NCI-H510A treated with DMSO at 0.1 percent for 48 hours (cell line): Measurements from ENCODE around the gene MSRB3.
"Not testable (repeated sequence)": the region's sequence is repeated elsewhere in the genome, so short reads cannot be mapped to it uniquely, and the experiment has no call there.

ENCODE experiments used
- DNase-seq: peaks from one replicate; lab custom pipeline; 2025; lab: John Stamatoyannopoulos, UW

The MSRB3 gene

DNA sequence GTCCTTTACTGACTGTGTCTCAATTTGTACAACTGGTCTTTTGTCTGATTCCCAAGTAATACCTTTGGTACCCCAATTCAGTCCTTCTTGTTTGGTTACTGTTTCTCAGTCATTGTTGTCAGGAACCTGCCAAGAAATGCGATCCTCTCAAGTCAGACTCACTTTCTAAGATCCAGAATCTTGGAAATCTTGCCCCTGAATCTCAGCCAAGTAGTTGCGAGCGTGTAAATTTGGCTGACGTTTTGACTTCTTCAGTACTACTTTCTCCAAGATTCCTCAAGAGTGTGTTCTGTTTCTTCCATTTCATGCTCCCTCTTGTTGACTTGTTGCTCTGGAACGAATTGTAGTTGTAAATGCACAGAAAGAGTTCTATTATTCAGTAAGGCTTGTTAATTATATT is 114.0 kb downstream of the MSRB3 start:
- DNase-seq: no peak

DNA sequence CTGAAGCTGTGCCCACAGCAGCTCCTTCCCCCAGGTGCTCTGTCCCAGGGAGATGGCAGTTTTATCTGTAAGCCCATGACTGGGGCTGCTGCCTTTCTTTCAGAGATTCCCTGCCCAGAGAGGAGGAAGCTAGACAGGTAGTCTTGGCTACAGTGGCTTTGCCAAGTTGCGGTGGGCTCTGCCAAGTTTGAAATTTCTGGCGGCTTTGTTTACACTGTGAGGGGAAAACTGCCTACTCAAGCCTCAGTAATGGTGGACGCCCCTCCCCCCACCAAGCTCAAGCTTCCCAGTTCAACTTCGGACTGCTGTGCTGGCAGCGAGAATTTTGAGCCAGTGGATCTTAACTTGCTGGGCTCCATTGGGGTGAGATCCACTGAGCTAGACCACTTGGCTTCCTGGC is 124.7 kb downstream of the MSRB3 start:
- no peak for DNase-seq

DNA sequence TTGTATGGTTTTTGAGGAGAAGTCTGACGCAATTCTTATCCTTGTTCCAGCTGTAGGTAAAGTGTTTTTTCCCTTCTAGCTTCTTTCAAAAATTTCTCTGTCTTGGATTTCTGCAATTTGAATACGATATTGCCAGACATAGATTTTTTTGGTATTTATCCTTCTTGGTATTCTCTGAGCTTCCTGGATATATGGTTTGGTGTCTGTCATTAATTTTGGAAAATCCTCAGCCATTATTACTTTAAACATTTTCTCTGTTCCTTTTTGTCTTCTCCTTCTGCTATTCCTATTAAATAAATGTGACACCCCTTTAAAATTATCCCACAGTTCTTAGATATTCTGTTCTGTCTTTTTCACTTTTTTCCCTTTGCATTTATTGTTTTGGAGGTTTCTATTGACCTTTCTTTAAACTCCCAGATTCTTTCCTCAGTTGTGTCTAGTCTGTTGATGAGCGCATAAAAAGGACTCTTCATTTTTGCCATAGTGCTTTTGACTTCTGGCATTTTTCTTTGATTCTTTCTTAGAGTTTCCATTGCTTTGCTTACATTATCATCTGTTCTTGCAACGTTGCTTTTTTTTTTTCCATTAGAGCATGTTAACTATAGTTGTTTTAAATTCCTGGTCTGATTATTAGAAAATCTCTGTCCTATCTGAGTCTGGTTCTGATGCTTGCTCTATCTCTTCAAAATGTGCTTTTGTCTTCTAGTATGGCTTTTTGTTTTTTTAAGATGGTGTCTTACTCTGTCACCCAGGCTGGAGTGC is 129.1 kb downstream of the MSRB3 start:
- no peak for DNase-seq

DNA sequence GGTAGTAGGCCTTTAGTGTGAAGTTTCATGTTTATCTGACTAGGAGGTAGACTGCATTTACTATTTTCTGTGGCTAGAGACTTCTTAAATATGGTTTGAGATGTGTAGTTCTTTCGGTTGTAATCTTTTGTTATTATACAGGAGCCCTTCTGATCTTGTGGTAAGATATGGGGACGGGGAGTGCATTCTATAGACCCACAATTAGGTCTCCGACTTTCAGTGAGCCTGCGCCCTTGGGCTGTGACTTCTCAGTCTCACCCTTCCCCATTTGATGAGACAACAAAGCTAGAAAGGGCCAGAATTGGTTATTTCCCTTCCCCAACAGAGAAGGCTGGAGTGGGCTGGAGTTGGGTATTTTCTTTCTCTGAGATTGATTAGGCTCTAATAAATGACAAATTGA is 130.0 kb downstream of the MSRB3 start:
- DNase-seq: no peak

DNA sequence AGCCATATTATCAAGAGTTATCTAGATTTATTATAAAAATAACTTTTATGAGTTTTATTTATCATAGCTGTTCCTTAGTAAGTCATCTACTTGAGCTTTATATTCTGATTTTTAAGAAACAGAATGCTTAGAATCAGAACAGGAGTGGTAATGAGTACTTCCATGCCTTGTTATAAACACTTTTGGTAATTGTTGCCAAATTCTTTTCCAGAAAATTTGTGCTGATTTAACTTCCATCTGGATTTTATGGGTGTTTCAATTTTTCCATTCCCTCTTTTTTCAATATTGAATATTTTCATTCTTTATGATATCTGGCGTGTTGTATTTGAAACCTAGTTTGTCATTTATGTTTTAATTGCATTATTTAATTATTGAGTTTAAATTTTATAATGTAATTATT is 131.2 kb downstream of the MSRB3 start:
- DNase-seq: no peak

DNA sequence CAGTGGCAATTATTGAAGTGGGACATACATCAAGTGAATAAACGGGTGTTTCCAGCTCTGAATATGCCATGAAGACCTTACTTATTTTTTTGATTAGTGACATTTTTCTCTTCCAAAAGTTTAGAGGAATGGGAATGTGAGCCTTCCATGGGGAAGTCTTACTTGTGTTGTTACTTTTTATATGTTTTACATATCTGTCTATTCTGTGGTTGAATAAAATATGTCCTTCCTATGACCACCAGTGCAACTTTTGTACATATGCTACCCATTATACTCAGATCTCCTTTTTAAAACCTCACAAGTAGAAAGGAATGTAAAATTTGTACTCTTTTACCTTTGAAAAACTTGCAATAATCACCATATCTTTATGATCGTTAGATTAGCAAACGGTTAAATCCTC is 132.7 kb downstream of the MSRB3 start:
- DNase-seq: no peak

DNA sequence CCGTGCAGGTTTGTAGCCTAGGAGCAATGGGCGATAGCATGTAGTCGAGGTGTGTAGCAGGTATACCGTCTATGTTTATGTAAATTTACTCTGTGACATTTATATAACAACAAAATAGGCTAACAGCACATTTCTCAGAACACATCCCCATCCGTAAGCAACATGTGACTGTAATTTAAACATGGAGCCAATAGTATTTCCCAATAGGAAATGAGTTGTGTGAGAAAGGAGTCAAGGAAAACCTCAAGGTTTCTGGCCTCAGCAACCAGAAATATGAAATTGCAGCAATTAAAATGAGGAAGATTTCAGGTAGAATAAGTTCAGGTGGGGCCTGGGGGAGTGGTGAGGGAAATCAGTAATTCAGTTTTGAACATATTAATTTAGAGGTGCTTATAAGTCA is 136.0 kb downstream of the MSRB3 start:
- DNase-seq: no peak

DNA sequence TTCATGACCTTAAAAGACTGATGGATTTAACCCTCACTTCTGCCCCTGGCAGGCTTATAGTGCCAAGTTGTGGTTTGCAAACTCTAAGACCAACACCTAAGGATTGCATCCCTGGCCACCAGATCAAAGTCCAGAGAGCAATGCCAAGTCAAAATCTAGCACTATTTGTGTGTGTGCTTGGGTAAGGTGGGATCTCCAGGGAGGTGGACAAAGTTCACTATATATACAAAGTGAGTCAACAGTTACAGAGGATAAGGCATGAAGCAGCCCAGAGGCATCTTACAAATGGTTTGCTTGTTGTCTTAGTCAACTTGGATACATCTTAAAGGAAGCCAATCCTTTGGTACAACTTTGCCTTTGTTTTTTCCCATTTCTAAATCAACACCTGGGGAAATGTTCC is 137.3 kb downstream of the MSRB3 start:
- DNase-seq: no peak

DNA sequence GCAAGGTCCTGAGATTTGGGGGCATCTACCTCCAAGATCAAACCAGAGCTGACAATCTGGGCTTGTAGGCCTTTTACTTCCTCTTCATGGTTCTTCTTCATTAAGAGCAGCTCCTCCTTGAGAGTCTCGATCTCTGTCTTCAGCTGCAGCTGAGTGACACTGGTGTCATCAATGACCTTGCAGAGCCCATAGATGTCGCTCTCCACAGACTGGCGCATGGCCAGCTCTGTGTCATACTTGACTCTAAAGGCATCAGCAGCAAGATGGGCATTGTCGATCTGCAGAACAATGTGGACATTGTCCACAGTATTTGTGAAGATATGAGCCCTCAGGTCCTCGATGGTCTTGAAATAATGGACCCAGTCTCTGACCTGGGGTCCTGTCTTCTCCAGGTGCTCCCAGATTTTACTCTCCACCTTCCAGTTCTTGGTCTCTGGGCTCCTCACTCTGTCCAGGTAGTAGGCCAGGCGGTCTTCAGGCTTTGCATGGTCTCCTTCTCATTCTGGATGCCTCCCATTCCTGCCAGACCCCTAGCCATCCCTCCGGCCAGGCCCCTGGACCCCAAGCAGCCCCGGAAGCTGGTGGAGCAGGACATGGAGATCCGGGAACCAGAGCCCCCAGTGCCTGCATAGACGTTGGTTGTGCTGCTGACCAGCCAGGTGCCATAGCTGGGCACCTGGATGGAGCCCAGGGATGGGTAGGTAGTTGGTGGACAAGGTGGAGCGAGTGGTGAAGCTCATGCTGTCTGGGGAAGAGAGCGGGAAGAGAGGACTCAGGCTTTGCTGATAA is 141.0 kb downstream of the MSRB3 start:
- DNase-seq: no peak

DNA sequence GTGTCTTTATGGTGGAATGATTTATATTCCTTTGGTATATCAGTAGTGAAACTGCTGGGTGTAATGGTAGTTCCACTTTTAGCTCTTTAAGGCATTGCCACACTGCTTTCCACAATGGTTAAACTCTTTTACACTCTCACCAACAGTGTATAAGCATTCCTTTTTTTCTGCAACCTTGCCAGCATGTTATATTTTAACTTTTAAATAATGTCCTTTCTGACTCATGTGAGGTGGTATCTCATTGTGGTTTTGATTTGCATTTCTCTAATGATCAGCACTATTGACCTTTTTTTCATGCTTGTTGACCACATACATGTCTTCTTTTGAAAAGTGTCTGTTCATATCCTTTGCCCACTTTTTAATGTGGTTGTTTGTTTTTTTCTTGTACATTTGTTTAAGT is 142.5 kb downstream of the MSRB3 start:
- DNase-seq: no peak

DNA sequence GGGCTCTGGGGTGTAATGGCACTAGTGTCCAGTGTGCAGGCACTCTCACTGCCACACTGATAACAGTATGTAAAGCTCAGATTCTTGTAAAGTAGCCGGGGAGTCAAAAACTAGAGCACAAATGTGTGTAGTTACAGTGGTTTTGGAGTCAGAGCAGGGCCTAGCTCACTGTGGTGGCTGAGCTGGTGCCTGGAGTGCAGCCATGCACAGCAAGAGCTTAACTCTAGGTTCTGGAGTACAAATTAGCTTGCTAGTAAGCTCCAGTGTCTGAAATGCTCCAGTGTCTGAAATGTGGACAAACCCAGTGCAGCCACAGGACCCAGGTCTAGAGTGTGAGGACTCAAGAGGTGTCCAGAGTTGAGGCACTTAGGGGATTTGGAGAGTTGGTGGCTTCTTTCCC is 149.2 kb downstream of the MSRB3 start:
- DNase-seq: no peak

DNA sequence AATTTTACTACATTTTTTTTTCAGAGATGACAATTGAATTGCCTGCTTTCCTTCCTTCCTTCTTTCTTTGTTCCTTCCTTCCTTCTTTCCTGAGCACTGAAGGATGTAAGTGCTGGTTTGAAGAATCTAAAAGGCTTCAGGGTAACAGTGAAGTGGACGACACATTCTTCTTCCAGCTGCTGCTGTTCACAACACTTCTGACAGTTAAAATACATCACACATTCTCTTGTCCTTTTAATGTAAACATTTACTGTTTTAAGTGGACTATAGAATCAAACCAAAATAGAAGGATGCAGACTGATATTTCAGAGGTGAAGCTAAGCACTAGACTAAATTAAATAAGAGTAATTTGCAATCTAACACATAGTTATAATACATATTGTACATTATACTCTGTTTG is 151.5 kb downstream of the MSRB3 start:
- no peak for DNase-seq

DNA sequence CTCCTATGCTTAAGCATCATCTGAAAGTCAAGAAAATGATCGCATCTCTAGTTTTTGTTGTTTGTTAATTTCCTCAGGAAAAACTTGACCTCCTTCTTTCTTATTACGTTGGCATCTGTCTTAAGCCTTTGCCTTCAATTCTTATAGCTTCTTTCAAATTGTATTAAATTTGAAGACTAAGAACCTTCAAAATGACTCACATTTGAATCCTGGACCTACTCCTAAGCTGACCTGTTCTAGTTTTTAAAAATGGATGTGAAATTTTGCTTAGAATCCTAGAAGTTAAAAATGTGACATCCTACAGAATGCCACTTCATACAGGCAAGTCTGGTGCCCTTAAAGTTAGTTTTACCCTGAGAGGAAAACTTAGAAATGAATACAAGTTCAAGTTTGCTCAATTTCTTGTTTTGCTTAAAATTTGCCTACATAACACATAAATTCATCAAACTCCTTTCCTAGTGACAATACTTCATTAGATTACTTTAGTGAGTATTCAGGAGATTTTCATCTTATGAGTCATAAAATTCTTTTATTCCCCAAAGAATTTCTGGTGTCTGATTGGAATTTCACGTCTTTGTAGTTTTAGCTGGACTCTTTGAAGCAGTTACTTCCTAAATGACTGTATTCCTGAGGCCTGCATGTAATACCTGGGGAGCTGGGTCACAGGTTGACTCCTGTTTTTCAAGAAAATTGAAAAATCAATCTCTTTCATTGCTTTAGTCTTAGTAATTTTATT is 152.3 kb downstream of the MSRB3 start:
- no peak for DNase-seq

DNA sequence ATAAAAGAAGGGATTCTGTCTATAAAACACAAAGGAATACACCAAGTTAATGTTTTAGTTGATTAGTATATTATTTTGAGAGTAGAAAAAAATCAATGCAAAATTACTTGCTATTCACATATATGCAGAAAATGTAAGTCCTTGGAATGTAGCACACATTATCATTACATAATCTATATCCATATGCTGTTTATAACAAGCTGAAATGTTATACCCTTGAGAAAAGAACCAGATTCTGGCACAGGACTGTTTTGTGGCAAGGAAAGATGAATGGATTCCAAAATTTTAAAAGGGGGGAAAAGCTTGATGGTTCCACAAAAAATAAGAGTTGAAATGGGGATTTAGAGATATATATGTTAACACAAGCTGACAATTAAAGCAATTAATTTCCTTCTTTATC is 153.6 kb downstream of the MSRB3 start:
- DNase-seq: no peak

DNA sequence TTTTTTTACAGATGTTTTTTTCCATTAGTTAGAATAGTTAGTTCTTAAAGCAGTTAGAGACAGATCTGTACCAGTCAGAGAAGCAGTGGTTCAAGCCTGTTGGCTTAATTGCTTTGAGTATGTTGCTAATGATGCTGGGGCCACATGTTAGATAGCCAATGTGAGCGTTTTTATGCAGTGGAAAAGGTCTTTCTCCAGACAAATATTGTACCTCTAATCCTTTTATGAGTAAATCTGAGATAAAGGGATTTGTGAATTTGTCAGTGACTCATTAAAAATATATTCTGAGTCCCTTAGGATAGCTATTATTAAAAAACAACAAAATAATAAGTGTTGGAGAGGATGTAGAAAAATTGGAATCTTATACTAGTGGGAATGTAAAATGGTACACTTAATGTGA is 154.2 kb downstream of the MSRB3 start:
- no peak for DNase-seq

DNA sequence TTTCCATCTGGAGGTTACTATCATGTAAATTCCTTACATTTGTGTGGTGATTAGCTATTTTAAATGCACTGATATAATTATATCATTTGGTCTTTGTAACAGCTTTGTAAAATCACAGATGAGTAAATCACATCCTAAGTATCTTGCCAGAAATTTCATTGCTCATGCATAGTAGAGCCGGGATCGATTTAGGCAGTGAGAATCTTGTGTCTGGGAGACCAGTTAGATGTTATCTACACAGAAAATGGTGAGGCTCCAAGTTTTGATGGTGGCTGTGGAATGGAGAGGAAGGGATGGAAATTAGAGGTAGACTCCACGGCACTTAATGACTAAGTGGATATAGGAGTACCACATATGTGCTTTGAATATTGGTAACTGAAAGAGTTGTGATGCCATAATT is 156.3 kb downstream of the MSRB3 start:
- no peak for DNase-seq

DNA sequence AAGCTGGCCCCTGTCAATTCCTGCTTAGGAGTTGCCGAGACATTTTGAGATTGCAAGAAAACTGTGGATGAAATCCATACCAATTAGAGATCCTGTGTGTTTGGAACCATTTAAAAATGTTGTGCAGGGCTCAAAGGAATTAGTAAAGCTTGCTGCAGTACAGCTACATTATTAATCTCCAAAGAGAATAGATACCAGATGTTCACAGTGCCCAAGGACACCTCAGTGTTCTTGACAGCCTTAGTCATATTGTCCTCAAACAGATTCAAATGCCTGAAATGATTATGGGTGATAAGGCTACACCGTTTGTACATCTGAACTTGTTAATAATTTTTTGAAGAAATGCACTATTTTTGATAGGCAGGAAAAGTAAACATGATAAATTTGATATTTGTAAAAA is 164.6 kb downstream of the MSRB3 start:
- no peak for DNase-seq

DNA sequence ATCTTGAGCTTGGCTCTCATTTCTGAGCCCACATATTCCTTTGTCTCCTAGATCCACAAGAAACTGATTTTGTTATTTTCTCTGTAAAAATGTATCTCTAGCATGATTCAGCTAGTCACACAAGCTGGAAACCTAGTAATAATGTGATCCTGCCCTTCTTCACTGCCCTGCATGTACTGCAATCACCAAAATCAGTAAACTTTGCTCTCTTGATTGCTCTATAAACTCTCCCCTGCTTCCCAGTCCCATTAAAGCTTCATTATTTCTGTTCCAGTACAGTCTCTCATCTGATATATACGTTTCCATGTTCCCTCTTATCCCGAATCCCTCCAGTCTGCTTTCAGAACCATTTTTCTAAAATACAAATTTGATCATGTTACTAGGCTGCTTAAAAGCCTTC is 166.5 kb downstream of the MSRB3 start:
- no peak for DNase-seq

DNA sequence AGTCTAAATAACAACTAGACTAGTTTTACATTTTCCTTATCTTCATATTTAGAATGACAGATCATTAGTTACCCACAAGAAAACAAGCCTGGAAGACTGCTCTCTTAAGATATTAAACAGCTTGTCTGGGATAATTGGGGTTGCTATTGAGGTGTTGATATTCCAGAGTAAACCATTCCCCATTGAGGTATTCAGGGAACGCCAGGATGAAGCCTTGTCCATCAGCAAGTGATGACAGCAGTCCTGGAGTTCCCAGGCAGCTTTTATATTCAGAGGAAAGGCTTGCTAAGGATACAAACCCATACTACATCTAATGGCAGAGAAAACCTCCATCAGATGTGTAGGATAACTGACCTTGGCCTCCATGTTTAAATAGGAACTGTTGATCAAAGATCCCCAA is 168.4 kb downstream of the MSRB3 start:
- no peak for DNase-seq

DNA sequence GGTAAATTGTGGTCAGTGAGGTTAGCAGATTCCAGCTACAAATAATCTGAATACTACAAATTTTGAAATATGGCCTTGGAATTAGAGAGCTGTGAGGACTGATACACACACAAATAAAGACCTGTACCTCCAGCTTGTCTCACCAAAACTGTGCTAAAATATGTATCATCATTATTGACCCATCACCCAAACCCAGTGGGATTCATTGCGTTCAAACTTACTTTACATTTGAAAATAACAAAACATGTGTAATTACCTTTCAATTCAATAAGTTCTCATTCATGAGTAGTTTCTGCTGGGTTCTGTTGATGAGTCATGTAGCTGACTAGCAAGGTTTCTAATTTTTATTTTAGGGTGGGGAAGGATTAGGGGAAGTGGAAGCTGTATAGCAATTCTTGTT is 170.9 kb downstream of the MSRB3 start:
- DNase-seq: no peak

DNA sequence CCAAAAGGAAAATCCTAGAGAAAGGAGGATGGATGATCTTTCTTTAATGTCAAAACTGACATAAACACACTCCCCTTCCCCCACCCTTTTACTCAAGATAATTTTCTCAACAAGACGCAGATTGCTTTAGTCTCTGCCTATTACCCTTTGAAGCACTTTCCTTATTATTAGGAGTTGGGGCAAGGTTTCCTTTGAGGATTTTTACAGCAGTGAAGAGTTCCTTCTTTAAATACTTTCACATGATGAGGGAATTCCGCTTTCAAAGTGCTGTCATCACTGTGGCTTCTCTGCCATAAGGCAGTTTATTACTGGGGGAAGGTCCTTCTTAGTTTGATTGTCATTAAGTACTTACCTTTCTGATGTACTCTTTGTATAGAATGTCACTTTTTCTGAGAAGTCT is 172.1 kb downstream of the MSRB3 start:
- DNase-seq: no peak

DNA sequence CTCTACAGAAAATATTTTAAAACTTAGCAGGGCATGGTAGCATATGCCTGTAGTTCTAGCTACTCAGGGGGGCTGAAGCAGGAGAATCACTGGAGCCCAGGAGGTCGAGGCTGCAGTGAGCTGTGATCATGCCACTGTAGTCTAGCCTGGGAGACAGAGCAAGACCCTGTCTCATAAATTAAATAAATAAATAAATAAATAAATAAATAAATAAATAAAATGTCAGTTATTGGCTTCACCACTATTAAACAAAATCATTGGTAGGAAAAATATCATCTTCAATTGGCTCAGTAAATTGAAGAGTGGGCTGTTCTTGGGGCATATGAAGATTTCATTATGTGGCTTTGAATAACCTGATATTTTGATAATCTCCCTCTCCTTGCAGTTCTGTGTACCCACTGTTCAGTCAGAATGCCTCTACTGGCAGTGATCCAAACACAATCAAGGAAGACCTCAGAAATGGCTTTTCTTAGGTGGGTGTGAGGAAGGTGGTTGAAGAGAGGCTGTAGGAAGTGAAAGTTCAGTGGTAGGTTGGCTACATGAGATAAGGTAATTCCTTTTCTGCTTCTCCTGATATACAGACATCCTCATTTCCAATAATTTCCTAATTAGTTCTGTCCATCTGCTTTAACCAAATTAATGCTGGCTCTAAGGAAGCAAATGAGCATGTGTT is 175.8 kb downstream of the MSRB3 start:
- no peak for DNase-seq

DNA sequence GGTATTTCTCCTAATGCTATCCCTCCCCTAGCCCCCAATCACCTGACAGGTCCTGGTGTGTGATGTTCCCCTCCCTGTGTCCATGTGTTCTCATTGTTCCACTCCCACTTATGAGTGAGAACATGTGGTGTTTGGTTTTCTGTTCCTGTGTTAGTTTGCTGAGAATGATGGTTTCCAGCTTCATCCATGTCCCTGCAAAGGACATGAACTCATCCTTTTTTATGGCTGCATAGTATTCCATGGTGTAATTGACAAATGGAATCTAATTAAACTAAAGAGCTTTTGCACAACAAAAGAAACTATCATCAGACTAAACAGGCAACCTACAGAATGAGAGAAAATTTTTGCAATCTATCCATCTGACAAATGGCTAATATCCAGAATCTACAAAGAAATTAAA is 178.9 kb downstream of the MSRB3 start:
- DNase-seq: not testable (repeated sequence)
